Astrocyte of the cerebellum (primary cell): ENCODE measurements around the gene AGBL5.

ENCODE experiments used
- DNase-seq: peaks from one replicate; pipeline ENCODE4 v3.0.0-alpha.2; 2011; ENCODE audit warnings: low read depth
- H3K4me3 ChIP-seq: 2 replicates; pipeline ENCODE4 v1.5.1; 2011; ENCODE audit warnings: mild to moderate bottlenecking, low read depth, low read length, moderate library complexity
- in situ Hi-C: cut with HindIII; loops from 2 replicates; pipeline ENCODE4 v1.10.0; 2017; ENCODE audit warnings: low sequenced_read_pairs
- TF ChIP-seq, protein P1 (sequence below): IDR thresholded peaks from 2 replicates; pipeline ENCODE4 v1.5.1; 2012; ENCODE audit warnings: low read length, low read depth, moderate library complexity, mild to moderate bottlenecking; ENCODE audit errors: missing control alignments

AGBL5 gene

GRCh38 chr2:27039871-27040270, 11.6 kb upstream of the AGBL5 start:
- in situ Hi-C loops: no loop called here
- H3K4me3 ChIP-seq: no peak overlapping the region
- TF ChIP-seq, protein P1, sequence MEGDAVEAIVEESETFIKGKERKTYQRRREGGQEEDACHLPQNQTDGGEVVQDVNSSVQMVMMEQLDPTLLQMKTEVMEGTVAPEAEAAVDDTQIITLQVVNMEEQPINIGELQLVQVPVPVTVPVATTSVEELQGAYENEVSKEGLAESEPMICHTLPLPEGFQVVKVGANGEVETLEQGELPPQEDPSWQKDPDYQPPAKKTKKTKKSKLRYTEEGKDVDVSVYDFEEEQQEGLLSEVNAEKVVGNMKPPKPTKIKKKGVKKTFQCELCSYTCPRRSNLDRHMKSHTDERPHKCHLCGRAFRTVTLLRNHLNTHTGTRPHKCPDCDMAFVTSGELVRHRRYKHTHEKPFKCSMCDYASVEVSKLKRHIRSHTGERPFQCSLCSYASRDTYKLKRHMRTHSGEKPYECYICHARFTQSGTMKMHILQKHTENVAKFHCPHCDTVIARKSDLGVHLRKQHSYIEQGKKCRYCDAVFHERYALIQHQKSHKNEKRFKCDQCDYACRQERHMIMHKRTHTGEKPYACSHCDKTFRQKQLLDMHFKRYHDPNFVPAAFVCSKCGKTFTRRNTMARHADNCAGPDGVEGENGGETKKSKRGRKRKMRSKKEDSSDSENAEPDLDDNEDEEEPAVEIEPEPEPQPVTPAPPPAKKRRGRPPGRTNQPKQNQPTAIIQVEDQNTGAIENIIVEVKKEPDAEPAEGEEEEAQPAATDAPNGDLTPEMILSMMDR: no peak
- no peak for DNase-seq

DNA sequence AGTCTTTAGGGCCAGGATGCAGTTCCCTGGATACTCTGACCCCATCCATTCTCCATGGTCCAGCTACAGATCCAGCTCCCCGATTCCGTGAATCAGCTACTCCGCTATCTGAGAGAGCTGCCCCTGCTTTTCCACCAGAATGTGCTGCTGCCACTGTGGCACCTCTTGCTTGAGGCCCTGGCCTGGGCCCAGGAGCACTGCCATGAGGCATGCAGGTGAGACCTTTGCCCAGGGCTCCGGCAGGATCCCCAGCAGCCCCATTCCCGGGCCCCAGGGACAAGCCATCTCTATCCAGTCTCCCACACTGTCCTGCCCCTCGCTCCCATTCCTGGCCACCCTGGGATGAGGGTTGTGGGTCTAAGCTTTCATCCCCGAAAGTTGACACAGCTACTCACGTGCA, 11.2 kb upstream of the AGBL5 start:
- TF ChIP-seq, protein P1: no peak
- no peak for DNase-seq
- in situ Hi-C loops: no loop called here
- no peak overlapping the region for H3K4me3 ChIP-seq

GRCh38 chr2:27041752-27042151, 9.7 kb upstream of the AGBL5 start:
- no peak overlapping the region for H3K4me3 ChIP-seq
- TF ChIP-seq, protein P1: no peak
- no peak for DNase-seq
- in situ Hi-C loops: no loop called here

GRCh38 chr2:27042159-27042661, 9.3 kb upstream of the AGBL5 start:
- no peak overlapping the region for H3K4me3 ChIP-seq
- DNase-seq: no peak
- TF ChIP-seq, protein P1: no peak
- in situ Hi-C loops: no loop called here

GRCh38 chr2:27042985-27043634, 8.4 kb upstream of the AGBL5 start:
- TF ChIP-seq, protein P1: no peak
- DNase-seq: no peak
- H3K4me3 ChIP-seq: no peak overlapping the region
- in situ Hi-C loops: no loop called here

DNA sequence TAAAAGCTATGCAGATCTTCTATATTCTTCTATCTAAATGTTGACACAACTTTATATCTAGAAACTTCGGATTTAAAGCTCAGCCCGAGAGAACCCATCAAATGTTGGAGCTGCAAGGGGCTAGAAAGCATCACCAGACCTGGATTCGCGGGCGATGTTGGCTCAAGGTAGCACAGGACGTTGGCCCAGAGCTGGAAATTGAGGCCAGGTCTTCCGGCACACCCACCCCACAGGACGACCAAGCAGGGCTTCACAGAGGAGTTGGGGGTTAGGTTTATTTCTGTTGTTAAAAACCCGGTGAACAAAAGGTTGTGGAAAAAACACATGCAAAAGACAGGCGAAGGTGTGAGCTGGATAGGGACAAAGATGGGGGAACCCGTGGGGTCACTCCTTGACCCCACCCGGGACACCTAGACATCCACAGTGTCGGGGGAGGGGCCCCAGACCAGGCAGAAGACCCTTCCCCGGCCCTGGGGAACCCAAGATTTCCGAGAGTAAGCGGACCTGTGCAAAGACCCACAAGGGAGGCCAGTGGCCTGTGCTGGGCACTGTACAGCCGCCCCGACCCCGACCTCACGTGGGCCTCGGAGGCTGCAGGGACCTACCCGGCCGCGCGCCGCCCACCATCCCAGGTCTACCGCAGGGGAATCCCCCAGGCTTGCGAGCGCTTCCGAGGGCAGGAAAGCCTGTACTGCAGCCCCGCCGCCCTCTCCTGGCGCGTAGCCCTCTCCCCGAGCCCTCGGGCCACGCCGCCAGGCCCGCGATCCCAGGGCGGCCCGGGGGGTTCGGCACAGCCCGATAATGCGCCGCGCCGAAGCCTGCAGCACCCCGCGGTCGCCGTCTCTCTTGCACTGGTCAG, 1.8 kb upstream of the AGBL5 start:
- TF ChIP-seq, protein P1: no peak
- in situ Hi-C loops: no loop called here

More for the DNA sequence above, 1.8 kb upstream of the AGBL5 start:
- H3K4me3 ChIP-seq: peak overlapping the region; percentile 92
- no peak for DNase-seq
